Stimulated activated CD4-positive, alpha-beta T cell treated with anti-CD3 and anti-CD28 coated beads, Interleukin-2, amount 100 ng/mL, for 24 hours (primary cell): ENCODE data around the gene NFYC.

Experiments
- DNase-seq, 2 donors: peaks; one replicate each; pipeline ENCODE4 v3.0.0-alpha.2; 2020

Gene NFYC

DNA sequence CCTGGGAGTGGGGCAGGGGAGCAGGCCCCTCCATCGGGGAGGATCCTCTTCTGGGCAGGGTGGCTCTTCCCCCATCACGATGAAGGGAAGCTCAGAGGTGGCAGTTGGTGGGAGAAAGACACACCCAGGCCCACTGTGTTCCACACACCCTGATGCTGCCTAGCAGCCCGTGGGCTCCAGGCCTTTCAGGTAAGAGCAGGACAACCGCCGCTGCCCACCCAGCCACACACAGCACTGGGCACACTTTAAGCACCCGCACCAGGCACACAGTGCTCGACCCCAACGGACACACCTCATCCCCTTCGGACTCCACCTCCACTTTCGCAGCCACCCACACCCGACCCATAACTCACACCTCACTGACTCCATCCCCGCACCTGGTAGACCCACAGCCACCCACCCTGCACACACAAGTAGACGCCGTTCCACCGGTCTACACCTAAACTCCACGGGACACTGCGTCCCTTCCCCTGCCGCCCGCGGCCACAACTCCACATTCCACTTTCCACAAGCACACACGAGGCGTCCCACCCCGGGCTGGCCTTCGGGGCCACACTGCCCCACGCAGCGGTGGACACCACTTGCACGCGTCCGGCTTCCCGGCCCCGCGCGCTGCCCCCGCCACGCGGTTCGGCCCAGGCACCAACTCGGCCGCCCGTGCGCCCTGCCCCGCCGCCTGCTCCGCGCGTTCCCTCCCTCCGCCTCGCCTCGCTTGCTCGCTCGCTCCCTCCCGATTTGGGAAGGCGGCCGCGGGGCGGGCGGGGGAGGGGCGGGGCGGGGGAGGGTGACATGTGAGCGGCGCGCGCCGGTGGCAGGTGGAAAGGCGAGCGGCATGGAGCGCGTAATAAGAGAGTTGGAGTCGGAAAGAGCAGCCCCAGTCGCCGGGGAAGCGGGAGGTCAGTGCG lies 91.7 kb downstream of the NFYC start, which contains the start of gene KCNQ4:
KCNQ4 (plus strand) TSS at position 787 of the 905 bp plus-strand sequence. CDS start 307 bp downstream, outside the sequence.
- DNase-seq, result peak in 1 of 2 donors; percentile 50

DNA sequence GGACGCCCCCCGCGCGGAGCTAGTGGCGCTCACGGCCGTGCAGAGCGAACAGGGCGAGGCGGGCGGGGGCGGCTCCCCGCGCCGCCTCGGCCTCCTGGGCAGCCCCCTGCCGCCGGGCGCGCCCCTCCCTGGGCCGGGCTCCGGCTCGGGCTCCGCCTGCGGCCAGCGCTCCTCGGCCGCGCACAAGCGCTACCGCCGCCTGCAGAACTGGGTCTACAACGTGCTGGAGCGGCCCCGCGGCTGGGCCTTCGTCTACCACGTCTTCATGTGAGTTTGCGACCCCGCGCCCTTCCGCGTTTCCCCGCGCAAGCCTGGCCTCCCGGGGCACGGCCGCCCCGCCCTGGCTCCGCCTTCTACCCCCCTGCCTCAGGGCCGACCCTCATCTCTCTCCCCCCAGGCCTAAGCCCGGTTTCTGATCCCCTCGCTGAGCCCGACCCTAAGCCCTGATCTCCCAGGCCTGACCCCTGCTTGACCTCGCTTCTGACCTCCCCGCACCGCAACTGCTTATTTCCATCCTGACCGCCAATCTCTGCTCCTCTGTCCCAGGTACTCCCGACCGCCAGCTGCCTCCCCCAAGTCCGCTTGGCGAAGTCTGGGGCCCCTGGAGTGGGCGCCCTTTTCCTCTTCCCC lies 92.8 kb downstream of the NFYC start:
- DNase-seq, result no peak

DNA sequence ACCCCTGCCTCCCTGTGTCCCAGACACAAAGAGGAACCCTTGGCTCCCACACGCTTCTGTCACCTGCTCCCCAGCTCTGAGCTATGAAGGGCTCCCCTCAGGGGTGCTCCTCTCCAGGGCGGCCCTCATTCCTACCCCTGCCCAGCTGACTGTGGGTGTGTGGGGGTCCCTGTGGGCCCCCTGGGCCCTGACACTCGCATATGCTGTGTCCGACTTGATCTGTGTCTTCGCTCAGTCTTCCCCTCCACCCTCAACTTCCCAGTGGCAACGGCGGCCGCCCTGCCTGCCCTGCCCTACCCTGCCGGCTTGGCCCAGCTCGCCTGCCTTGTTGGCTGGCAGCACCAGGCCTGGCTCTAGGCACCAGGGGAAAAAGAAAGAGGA lies 93.3 kb downstream of the NFYC start:
- DNase-seq, result no peak

DNA sequence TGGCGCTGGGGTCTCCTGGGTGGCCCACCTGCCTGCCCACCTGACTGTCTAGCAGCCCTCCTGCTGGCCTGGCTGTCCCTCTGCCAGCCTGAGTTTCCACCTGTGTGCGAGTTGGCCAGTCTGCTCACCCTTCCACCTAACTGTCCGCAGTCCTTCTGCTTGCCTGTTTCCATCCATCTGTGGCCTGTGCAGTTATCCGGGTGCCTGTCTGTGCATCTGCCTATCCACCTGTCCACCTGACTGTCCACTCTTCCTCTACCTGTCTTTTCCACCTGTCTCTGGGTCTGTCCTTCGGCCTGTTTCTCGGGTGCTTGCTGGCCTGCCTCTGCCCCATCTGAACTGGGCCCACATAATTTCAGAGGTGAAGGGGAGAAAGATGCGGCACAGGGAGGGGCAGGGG lies 93.9 kb downstream of the NFYC start:
- DNase-seq, result no peak

DNA sequence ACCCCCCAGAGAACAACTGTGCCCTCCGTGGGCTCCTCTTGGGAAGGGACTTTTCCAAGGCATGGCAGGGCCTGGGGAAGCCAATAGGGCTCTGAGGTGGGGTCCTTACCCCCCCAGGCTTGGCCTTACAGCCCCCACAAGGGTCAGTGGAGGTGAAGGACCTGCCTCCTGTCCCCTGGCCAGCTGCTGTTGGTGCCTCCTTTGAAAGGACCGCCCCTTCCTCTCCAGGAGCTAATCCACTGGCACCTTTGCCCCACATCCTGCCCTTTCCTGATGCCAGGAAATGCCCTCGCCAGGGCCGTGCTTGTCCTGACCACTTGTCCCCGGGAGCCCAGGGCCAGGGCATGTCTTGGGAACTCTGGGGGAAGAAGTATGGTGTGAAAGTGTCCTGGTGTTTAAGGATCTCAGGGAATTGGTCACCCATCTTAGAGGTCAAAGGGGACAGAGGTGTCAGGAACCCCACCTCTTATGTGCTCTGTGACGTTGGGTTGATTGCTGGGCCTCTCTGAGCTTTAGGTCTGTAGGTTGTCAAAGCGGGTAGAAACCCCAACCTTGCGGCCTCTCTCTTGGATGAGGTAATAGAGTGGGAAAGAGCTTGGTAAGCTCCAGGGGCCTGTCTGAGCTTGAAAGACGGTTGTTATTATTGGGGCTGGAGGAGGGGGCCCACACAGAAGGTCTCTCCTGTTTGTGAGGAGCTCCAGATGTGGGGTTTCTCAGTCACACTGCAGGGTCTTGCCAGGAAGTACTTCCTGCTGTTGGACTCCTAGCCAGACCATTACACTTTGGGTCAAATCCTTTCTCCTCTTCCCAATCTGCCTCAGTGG lies 94.9 kb downstream of the NFYC start:
- DNase-seq, result no peak

DNA sequence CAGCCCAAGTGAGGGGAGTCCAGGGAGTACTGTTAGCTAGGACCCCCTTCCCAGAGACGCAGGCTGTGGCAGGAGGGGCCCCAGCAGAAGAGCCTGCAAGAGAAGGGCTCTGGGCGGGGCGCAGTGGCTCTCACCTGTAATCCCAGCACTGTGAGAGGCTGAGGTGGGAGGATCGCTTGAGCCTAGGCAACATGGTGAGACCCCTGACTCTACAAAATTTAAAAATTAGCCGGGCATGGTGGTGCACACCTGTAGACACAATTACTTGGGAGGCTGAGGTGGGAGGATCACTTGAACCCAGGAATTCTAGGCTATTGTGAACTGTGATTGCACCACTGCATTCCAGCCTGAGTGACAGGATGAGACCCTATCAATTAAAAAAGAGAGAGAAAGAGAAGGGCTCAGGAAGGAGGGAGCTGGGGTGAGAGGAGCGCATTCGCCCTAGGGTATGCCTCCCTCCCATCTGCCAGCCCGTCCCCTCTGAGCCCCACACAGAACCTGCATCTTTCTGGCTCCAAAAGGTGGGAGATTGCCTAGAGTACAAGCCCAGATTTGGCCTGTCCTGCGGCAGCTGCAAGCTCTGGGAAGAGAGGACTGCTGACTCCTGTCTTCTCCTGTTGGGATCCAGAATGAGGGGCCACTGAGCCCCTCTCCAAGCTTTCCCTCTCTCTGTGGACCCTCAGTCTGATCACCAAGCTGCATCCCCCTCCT lies 95.6 kb downstream of the NFYC start:
- no peak for DNase-seq

DNA sequence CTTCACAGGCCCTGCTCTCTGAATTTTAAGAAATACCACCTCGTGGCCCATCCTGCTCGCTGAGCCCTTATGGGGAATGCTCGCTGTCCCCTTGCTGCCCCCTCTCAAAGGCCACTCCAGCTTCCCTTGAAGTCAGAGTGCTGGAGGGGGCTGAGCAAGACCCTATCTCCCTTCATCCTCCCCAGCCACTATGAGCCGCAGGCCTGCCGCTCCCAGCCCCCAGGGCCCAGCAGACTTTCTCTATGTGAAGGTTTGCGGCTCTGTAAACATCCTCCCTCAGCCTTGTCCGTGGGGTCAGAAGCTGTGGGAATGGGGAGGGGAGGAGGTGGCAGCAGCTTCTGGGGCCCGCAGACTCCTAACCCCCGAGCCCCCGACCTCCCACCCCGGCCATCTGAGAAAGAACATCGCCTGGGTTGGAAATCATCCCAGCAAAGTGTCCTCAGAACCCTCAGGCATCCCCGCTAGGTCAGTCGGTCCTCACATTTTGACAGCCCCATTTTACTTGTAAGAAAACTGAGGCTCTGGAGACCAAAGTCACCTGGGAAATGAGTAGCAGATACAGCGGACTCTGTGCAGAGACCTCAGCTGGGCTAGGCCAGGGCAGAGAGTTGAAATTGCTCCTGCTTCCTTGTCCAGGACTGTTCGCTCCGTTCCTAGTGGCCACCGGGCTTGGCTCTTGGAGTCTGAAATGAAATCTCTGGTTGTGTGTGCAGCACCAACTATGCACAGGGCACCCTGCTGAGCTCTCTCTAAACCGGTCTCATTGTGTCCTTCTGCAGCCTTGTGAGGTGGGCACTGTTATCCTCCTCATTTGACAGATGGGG lies 96.4 kb downstream of the NFYC start:
- DNase-seq, result no peak

DNA sequence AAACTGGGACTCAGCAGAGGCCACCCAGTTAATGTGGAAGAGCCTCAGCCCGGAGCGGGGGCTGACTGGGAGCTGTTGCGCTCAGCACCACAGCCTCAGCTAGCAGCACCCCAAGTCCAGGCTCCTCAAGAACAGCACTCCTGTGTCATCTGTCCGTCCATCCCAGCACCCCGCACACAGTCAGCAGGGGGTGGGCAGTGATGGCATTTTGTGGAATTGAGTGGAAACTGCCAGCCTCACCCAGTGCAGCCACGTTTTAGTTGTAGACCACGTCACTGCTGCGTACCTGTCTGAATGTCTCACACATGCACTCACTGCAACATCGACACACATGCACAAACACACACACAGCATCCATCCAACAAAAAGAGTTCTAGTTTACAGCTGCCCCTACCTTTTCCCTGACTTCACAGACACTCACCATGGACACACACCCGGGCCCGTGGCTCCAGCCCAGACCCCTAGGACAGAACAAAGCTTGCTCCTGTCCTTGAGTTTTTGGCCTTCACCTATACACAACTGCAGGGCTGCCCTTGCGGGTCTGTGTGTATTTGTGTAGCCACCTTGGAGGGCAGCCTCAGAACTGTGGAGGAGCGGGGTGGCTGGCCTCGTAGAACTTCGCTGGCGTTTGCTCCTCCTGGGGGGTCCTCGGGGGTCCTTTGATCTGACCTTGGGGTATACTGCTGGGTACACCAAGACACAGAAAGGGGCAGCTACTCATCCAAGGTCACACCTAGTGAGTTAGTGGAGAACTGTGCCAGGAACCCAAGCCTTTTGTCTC lies 97.2 kb downstream of the NFYC start:
- DNase-seq, result no peak

DNA sequence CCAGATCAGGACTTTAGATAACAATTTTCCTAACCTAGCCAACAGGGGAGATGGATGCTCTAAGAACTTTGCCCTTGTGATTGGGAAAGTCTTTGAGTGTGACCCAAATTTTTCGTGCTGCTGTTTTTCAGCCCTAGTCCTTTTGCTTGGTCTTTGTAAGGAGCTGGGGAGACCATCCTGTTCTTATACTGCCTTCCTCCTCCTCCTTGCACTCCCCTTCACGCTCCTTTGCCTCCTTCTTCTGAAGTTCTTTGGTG lies 97.8 kb downstream of the NFYC start:
- DNase-seq, result no peak

DNA sequence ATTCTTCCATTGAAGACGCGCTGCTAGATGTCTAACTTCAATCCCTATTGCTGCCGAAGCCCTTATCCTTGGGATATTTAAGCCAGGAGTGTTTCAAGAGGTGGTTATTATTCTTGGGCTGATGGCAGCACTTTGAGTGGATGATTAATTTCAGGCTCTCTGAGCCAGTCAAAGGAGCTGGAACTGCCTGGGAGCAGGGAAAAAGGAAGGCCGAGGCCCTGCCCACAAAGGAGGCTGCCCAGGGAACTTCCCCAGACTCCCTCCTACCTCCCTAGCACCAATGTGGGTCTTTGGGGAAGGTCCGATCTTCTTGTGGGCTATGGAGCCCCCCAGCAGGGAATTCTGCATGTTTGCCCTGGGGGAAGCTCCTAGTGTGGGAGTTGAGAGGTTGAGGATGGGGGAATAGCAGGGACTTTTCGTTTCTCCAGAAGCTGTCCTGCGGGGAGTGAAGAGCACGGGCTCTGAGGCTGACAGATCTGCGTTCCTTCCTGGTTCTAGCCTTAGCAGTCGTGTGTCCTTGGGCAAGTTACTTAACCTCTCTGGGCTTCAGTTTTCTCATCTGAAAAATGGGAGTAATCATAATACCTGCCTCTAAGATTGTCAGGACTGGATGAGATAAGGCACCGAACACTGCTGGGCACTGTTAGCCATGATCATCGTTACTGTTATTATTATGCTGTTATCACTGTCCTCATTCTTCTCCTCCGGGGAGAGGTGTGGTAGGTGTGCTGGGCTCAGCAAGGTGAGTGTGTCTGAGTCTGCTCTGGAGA lies 98.3 kb downstream of the NFYC start:
- no peak for DNase-seq

DNA sequence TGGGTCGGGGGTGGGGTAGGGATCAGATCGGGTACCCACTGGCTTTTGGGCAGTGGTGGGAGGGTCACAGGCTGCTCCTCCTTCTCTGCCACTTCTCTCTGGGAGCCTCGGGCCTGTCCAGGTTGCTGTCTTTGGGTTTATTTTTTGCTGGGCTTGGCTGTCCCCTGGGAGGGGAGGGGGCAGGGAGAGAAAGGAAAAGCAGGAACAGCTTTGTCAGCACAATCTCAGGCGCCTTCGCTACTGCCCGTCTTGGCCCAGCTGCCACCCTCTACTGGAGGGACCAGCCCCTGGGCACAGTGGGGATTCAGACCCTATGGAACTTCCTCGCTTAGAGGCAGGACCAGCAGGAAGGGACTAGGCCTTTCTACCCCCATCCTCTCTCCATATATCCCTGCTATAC lies 100.5 kb downstream of the NFYC start:
- no peak for DNase-seq

DNA sequence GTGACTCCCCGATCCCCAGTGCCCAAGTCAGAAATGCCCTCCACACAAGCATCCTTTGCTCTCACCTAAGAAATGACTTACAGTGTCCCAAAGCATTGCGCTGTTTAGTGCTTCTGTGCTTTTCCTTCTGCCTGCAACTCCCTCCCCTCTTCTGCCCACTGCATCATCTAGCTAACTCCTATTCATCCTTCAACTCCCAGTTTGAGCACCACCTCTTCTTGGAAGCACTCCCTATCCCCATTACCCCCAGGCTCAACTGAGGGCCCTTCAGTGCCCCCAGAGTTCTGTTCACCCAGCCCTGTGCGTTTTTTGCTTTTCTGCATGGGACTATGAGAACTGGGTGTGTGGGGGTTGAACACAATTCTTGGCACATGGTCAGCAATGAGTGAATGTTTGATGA lies 102.1 kb downstream of the NFYC start:
- no peak for DNase-seq

DNA sequence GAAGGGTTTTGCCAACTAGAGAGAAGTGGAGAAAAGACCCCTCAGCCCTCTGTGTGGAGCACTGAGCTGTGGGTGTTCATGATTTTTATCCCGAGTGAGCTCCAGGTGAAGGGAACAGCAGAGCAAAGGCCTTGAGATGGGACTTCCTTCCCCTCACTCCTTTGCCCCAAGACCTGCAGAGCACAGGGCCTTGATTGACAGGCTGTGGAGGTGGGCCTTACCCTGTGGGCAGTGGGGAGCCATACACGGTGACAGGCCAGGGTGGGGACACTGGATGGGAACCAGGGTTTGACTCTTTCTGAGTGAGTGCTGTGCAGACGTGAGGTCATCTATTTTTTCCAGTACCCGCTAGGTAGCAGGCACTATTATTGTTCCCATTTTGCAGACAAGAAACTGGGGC lies 102.5 kb downstream of the NFYC start:
- no peak for DNase-seq

DNA sequence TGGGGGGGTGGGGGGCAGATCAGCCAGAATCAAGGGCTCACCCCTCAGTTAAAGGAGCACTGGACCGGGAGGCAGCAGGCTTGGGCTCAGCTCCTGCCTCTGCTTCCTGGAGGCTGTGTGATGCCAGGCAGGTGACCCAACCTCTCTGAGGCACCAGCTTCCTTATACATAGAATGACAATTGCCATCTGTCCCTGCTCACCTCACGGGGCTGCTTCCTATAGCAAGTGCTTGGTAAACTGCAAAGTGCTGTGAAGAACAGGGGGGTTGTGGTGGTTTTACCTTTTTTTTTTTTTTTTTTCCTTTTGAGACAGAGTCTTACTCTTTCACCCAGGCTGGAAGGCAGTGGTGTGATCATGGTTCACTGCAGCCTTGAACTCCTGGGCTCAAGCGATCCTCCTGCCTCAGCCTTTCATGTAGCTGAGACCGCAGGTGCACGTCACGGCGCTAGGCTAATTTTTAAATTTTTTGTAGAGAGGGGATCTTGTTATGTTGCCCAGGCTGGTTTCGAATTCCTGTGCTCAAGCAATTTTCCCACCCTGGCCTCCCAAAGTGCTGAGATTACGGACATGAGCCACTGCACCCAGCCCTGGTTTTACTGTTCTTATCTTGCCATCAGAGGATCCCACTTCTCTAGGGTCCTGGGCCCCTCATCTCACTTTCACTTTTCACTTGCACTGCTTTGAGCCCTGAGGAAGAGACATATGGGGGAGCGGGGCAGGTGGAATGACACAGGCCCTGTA lies 103.6 kb downstream of the NFYC start:
- DNase-seq, result peak in 1 of 2 donors; percentile 21

DNA sequence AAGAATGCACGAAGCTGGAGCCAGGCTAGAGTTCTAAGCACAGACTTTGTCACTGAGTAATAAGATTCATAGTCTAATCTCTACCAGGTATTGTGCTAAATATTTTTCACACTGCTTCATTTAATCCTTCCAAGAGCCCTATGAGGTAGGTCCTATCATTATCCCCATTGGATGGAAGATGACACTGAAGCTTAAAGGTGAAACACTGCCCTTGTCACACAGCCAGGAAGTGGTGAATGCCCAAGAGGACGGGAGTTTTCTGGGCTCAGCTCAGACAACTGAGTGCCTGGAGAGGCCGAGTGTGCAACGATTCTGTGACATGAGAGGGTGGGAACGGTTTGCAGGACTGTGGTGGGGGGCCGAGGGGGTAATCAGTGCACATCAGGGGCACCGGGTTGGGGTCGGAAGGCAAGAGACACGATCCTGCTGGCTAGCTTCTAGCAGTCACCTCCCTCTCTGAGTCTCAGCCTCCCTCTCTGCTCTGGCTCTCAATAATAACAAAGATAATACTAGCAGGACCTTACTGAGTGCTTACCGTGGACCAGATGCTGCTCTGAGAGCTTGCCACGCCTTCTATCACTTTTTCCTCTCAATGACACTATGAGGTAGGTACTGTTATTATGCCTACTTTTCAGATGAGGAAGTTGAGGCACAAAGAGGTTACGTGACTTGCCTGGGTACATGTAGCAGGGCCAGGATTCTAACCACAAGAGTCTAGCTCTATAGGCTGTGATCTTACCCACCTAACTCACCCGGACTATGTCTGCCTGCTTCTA lies 104.5 kb downstream of the NFYC start:
- no peak for DNase-seq

DNA sequence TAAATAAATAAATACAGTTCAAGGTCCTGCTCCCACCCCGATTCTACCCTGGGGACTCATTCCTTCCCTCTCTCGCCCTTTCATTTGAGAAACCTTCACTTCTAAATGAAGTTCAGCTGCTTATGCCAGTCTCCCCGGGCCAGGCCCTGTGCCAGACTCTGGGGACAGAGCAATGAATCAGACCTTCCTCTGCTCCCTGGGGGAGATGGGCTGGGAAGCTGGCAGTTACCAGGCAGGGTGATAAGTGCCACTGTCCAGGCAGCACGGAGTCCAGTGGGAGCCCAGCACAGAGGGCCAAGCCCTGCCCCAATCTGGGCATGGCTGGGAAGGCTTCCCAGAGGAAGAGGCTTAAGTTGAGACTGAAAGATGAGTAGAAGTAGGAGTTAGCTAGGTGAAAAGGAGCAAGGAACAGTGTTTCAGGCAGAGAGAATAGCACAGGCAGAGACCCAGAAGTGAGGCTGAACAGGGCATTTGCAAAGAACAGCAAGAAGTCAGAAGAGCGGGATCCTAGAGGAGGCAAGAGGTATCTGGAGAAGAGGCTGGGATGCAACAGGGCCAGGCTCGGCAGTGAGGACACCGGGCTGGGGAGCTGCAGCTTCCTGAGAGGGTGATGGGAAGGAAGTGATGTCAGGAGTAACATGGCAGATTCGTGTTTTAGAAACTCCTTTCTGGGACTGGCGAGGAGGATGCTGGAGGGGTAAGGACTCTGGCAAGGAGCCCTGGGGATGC lies 105.6 kb downstream of the NFYC start:
- DNase-seq, result no peak

DNA sequence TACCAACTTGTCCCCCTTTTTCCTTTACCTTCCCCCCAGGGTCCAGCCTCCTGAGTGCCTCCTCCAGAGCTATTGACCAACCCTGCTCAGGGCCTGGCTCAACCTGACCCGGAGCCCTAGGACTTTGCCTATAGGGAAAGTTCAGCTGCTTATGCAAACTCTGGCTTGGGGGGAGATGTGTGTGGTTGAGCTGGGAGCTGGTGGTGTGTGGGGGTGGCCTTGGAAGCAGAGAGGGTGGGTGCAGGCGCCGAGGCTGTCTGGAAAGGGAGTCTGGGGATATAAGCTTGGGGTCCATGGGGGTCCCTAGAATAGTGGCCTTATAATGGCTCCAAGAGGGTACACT lies 106.1 kb downstream of the NFYC start:
- DNase-seq, result no peak
